ENCODE data around the gene CCNJ.

DNA sequence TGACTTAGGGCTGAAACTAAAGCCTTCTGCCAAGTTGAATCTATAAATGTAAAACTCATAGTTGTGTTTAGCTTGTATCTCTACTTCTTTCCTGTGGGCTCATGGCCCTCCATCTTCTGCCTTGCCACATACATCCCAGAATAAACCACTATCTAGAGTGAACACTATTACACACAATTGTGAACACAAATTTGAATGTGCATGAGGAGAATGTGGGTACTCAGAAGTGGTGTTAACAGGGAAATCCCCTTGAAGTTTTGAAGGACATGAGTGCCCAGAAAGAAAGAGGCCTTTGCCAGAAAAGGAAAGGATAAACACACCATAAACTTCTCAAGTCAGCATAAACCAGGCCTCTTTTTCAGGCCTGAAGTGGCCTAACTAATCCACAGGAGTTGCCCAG lies 20.2 kb upstream of the CCNJ start:
- TF ChIP-seq, protein P1, sequence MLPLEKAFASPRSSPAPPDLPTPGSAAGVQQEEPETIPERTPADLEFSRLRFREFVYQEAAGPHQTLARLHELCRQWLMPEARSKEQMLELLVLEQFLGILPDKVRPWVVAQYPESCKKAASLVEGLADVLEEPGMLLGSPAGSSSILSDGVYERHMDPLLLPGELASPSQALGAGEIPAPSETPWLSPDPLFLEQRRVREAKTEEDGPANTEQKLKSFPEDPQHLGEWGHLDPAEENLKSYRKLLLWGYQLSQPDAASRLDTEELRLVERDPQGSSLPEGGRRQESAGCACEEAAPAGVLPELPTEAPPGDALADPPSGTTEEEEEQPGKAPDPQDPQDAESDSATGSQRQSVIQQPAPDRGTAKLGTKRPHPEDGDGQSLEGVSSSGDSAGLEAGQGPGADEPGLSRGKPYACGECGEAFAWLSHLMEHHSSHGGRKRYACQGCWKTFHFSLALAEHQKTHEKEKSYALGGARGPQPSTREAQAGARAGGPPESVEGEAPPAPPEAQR (tag by site-specific recombination; IDR thresholded peaks at IDR 0.05): no peak
- TF ChIP-seq ZNF140 (tag by site-specific recombination; IDR thresholded peaks at IDR 0.05) (no peak), ZNF433 (tag by site-specific recombination; IDR thresholded peaks at IDR 0.05; ENCODE audit: low read depth) (no peak), HOXA7 (CRISPR knock-in tag; IDR thresholded peaks at IDR 0.05; ENCODE audit: borderline replicate concordance) (no peak), SP2 (tag by site-specific recombination; IDR thresholded peaks at IDR 0.05) (no peak), ZNF629 (tag by site-specific recombination; IDR thresholded peaks at IDR 0.05) (no peak), ZFP41 (tag by site-specific recombination; IDR thresholded peaks at IDR 0.05; ENCODE audit: borderline replicate concordance) (no peak), ZNF549 (tag by site-specific recombination; IDR thresholded peaks at IDR 0.05) (no peak), ZSCAN30 (tag by site-specific recombination; IDR thresholded peaks at IDR 0.05) (no peak), SP7 (tag by site-specific recombination; IDR thresholded peaks at IDR 0.05) (no peak)
- TF ChIP-seq, protein P2, sequence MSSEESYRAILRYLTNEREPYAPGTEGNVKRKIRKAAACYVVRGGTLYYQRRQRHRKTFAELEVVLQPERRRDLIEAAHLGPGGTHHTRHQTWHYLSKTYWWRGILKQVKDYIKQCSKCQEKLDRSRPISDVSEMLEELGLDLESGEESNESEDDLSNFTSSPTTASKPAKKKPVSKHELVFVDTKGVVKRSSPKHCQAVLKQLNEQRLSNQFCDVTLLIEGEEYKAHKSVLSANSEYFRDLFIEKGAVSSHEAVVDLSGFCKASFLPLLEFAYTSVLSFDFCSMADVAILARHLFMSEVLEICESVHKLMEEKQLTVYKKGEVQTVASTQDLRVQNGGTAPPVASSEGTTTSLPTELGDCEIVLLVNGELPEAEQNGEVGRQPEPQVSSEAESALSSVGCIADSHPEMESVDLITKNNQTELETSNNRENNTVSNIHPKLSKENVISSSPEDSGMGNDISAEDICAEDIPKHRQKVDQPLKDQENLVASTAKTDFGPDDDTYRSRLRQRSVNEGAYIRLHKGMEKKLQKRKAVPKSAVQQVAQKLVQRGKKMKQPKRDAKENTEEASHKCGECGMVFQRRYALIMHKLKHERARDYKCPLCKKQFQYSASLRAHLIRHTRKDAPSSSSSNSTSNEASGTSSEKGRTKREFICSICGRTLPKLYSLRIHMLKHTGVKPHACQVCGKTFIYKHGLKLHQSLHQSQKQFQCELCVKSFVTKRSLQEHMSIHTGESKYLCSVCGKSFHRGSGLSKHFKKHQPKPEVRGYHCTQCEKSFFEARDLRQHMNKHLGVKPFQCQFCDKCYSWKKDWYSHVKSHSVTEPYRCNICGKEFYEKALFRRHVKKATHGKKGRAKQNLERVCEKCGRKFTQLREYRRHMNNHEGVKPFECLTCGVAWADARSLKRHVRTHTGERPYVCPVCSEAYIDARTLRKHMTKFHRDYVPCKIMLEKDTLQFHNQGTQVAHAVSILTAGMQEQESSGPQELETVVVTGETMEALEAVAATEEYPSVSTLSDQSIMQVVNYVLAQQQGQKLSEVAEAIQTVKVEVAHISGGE (tag by site-specific recombination; conservative IDR thresholded peaks at IDR 0.05; ENCODE audit: low read depth): no peak
- TF ChIP-seq, protein P3, sequence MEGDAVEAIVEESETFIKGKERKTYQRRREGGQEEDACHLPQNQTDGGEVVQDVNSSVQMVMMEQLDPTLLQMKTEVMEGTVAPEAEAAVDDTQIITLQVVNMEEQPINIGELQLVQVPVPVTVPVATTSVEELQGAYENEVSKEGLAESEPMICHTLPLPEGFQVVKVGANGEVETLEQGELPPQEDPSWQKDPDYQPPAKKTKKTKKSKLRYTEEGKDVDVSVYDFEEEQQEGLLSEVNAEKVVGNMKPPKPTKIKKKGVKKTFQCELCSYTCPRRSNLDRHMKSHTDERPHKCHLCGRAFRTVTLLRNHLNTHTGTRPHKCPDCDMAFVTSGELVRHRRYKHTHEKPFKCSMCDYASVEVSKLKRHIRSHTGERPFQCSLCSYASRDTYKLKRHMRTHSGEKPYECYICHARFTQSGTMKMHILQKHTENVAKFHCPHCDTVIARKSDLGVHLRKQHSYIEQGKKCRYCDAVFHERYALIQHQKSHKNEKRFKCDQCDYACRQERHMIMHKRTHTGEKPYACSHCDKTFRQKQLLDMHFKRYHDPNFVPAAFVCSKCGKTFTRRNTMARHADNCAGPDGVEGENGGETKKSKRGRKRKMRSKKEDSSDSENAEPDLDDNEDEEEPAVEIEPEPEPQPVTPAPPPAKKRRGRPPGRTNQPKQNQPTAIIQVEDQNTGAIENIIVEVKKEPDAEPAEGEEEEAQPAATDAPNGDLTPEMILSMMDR (tag by site-specific recombination; IDR thresholded peaks at IDR 0.05): no peak
